Measurements from ENCODE around the gene MFSD6.
A peak's percentile ranks its signal among the peaks of the same experiment; 100 is the strongest.
"Not testable (repeated sequence)": the region's sequence is repeated elsewhere in the genome, so short reads cannot be mapped to it uniquely, and the experiment has no call there.

Gene MFSD6

DNA sequence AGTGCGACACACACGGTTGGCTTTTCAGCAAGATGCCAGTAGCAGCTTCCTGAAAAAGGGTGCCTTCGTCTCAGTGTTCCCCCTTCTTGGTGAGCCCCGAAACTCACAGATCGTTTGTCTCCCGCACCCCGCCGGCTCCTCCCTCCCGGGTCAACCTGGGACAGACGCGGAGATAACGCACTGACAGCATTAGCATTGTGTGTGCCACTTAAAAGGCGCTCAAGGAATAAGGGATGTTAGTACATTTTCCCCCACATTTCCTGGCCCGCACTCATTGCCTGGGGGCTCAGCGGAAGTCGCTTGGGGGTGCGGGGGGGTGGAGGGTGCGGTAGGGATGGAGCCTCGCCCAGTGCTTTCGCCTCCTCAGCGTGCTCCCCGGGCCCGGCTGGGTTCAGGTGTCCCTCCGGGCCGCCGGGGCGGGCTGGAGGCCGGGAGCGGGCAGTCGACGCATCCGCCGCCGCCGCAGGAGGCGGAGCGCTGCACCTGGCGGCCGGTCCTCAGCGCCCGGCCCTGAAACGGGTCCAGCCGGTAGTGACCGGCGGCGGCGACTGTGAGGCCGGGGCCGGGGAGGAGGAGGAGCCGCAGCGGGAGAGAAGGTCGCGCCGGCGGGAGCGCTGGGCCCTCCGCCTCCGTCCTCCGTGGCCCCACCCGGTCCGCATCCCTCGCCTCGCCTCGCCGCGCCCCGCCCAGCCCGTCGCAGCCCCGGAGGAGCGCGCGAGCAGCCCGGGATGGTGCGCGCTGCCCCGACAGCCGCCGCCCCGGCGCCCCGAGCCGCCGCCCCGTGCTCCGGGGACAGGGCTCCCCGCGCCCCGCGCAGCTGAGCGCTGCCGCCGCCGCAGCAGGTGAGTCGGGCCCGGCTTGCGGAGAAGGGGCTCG is at the start of gene MFSD6:
Gene MFSD6 (plus strand): TSS at position 694 of the 876 bp plus-strand sequence. CDS start 27,675 bp downstream, outside the sequence.
- DNase-seq: peak; percentile 87

DNA sequence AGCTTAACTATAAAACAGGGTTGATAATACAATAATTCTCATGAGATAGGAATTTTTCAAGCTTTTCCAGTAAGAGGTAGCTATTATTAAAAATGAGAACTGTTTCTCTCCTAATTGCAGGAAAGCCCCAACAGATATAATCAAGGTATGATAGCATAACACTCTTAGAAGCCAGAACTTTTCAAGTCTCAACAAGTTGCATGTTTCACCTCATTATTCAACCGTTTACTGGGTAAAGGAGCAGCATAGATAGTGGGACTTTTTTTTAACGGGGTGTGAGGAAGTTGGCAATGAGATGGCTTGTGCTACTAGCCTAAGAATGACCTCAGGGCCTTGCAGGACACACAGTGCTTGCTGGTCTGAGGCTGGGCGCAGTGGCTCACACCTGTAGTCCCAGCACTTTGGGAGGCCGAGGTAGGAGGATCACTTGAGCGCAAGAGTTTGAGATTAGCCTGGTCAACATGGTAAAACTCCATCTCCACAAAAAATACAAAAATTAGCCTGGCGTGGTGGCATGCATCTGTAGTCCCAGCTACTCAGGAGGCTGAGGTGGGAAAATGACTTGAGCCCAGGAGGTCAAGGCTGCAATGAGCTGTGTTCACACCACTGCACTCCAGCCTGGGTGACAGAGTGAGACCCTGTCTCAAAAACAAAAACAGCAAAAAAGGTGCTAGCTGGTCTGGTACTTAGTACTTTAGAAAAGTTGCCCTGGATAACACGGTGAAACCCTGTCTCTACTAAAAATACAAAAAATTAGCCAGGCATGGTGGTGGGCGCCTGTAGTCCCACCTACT is 49.3 kb upstream of the MFSD6 start:
- DNase-seq: not testable (repeated sequence)

DNA sequence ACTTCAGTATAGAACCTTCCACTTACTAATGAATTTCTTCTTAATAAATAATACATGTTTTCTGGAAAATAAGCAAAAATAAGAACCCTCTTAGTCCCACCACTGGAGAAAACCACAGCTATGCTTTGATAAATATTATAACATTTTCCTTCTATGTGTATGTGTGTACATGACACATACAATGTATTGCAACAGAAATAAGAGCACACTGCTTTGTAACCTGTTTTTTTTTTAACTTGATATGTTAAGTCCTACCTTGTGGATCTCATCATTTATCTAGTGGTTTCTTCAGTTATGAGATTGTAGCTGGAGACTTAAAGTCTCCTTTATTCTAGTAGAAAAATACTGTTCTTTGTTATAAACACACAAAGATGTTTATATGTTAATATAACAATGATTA is 47.6 kb upstream of the MFSD6 start:
- DNase-seq: no peak

DNA sequence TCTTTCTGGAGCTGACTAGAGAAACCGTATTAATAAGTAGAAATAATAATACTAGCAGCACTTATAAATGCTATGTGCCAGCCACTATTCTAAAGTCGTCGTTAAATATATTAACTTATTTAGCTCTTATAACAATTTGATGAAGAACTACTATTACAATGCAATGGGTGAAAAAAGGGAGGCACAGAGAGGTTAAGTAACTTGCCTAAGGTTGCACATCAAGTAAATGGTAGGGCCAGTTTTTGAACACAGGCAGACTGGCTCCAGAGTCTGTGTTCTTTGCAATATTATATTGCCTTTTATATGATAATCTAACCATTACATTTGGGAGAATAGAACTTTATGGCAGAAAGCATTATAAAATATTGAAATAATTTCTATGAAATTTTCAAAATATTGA is 47.2 kb upstream of the MFSD6 start:
- DNase-seq: no peak

DNA sequence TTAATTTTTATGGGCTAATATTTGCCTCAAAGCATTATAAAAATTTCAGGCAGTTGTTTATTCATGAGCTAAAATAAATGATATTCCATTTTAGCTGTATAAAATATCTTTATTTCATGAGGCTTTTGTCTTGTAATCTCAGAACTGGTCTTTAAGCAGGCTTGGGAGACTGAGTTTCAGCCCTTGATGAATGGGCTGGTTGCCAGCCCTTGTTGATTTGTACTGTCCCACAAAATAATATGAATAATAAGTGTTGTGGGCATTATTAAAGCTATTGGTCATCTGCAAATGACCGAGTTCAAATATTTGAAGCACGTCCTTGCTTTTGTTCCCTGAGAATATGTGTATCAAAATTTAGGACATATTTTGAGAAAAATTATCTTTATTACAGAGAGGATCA is 46.6 kb upstream of the MFSD6 start:
- DNase-seq: no peak

DNA sequence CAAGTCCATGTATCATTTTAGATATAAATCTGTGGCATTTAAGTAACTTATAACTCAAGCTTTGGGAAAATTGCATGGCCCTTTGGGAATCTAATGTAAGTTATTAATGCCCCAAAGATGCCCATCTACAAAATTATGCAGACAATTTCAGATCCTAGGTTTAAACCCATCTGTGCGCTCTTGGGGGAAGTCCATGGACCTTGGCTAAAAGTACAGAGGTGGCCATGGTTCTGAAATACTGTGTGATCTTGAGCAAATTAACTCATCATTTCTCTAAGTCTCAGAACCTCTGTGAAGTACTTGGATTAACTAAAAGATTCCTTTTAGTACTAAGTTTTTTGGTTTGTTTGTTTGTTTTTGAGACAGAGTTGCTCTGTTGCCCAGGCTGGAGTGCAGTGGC is 45.3 kb upstream of the MFSD6 start:
- no peak for DNase-seq

DNA sequence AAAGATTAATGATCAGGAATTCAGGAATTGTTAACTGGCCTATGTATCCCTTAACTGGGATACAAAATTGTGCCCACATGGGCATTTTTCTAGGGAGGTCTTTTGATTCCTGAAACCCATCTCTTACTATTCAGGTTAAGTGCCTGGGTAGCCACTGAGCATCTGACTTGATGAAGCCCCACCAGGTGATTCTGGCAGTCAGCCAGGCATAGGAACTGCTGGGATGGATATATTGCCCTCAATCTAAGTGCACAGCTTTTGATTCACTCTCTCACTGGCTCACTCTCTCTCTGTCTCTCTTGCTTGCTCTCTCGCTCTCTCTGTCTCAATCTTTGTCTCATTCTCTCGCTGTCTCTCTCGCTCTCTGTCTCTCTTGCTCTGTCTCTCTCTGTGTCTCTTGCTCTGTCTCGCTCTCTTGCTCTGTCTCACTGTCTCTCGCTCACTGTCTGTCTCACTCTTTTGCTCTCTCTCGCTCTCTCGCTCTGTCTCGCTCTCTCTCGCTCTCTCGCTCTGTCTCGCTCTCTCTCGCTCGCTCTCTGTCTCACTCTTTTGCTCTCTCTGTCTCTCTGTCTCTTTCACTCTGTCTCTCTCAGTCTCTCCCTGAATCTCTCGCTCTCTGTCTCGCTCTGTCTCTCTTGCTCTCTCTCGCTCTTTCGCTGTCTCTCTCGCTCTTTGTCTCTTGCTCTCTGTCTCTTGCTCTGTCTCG is 42.5 kb upstream of the MFSD6 start:
- DNase-seq: no peak

DNA sequence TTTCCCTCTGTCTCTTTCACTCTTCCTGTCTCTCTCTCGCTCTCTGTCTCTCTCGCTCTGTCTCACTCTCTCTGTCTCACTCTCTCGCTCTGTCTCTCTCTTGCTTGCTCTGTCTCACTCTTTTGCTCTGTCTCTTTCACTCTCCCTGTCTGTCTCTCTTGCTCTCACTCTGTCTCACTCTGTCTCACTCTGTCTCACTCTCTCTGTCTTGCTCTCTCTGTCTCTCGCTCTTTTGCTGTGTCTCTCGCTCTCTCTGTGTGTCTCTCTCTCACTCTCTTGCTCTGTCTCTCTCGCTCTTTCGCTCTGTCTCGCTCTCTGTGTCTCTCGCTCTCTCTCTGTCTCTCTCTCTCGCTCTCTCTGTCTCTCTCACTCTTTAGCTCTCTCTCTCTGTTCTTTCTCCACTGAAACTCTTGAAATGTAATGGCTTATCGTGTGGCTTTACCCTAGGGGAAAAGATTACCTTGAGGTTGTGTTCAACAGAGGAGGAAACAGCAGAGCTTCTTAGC is 41.9 kb upstream of the MFSD6 start:
- no peak for DNase-seq

DNA sequence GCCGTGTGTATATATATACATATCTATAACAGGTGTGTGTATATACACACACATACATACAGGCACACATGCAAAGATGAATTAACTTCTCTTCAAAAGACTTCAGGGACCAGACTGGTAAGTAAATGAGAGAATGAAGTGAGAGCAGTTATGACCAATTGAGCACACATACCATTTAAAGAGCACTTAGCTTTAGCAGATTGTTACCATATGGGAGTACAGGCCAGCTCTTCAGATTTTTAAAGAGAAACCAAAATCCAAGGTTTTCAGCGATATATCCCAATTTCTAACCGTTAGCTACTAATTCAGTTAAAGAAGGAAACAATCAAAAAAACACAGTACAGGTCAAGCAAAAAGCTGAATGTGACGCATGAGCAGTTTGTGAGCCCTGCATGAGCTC is 41.1 kb upstream of the MFSD6 start:
- no peak for DNase-seq

DNA sequence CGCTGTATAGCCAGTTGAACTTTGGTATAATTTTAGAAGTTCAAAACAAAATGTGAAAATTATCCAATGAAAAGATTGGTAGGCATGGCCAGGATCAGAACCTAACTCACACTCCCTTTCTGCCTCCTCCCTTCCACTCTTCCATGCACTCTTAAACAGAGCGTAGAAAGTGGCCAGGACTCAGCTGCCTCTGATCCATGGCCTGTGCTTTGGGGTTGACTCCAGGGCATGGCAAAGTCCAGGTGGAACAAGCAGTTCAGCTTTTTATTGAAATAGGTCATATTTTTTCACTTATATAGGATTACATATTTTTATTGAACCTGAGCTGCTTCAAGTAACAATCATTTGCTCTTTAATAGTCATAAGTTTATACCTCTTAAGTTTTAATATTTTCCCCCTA is 38.5 kb upstream of the MFSD6 start:
- no peak for DNase-seq

DNA sequence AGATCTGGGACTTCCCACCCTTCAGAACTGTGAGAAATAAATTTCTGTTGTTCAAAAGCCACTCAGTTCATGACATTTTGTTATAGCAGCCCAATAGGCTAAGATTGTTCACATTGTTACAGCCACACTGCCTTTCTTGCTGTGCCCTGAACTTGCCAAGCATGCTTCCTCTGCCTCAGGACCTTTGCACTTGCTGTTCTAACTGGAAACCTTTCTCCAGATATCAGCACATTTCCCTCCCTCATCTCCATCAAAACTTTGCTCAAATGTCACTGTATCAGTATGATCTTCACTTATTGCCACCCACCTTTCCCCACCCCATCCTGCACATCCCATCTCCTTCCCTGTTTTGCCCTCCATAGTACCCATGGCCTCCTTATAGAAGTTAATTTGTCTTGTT is 32.1 kb upstream of the MFSD6 start:
- DNase-seq: no peak

DNA sequence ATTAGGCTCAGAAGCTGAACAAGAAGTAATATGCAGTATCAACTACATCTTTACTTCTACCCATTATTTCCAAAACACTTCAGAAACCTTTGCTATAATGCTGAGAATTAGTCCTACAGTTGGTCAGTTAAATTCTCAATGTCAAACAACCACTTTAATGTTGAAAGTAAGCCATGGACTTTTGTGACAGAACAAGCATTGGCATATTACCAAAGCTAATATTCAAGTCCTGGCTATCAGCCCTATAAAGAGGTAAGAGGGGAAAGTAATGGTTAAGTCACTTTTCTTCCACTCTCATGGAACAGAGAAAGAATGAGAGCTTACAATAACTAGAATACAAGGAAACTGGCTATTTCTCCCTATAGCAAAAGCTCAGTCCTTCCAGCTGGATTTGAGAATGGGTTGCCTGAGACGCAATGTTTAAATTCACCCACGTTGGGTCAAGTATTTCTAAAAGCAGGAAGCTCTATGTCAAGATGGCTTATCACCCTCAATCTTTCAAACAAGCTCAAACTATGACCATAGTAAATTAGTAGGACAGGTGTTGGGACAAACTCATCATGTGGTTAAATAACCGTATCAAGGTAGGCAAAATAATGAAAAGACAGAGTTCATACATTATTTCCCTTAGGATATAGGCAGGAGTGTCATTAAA is 31.4 kb upstream of the MFSD6 start:
- no peak for DNase-seq

DNA sequence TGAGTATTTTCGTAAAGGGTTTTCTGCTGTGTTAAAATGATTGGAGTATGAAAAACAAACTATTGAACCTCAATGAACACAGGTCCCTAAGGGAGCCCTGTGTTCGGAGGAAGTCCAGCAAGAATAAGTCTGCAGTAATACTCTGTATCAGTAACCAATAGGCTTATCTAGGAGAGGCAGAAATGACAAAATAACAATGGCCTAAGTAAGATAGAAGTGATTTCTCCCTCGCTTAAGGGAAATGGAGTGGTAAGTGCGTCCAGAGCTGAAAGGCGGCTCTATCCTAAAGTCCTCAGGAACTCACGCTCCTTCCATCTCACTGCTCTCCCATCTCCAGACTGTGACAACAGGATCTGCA is 29.3 kb upstream of the MFSD6 start:
- no peak for DNase-seq

DNA sequence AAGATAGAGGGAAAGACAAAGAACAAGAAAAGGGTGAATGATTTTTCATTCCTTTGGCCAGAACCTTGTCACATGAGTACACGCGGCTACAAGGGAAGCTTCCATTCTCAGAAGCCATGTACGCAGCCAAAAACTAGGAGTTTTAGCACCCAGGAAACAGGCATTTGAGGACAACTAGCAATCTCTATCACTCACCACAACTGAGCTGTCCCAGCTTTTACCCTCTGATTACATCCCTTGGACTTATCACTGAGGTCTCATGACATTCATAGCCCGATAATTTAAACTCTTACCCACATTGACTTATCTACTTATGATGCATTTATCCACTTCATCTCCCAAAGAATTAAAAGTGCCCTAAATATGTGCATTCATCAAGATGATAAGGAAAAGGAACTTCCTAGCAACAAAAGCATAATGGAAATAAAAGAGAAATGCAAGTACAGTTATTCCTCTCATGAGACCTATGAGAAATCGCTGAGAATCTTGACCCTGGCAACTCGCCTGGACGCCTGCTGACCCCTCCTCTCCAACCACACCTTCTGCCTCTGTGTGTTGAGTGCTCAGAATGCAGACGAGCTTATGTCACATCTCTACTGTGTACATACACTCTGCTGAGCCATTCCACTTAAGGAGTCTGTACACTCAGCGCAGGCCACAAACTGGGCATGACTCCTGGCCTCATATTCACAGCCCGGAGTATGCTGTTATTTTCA is 28.7 kb upstream of the MFSD6 start:
- DNase-seq: no peak

DNA sequence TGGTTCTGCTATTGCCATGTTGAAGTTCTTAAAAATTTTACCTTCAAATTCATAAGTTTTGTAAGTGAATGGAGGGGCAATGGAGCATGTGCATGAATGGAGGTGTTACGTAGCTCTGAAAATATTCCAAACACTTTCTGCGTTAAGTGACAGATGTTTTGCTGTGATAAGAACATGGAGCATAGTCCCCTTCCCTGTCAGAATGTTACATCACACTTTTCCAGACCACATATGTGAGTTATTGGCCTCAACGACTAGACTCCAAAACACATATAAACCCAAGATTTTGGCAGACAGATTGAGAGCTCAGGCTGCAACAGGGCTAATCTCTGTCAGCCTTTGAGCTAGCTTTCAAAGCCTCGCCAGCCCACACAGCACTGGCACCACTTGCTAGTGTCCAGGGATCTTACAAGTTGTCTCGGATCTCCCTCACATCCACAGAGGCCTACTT is 27.2 kb upstream of the MFSD6 start:
- DNase-seq: no peak

DNA sequence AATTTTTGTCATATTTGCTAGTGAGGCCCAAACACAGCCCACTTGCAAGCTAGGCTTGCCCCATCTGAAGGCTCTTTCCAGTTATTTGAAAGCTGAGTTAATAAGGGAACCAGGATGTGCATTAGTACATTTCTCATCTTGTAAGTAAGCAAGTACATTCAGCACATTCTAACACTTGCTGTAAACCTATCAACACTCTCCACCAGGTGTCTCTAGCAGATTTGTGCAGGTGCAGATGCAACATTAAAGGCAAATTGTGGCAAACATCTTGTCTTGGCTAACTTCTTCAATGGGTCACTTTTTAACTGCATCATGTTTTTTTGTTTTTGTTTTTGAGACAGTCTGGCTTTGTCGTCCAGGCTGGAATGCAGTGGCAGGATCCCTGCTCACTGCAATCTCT is 25.3 kb upstream of the MFSD6 start:
- no peak for DNase-seq

DNA sequence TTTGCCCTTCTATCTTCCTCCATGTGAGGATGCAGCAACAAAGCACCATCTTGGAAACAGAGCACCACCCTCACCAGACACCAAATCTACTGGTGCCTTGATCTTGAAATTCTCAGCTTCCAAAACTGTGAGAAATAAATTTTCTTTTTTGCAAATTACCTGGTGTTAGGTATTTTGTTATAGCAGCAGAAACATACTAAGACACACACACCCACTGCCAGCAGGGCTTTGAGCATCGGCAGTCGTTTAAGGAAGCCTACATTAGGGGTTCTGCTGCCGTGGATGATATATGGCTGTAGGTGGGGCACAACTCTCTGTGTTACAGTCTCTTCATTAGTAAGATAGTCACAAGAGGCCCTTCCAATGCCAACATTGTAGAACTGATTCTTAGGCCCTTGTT is 20.7 kb upstream of the MFSD6 start:
- no peak for DNase-seq

DNA sequence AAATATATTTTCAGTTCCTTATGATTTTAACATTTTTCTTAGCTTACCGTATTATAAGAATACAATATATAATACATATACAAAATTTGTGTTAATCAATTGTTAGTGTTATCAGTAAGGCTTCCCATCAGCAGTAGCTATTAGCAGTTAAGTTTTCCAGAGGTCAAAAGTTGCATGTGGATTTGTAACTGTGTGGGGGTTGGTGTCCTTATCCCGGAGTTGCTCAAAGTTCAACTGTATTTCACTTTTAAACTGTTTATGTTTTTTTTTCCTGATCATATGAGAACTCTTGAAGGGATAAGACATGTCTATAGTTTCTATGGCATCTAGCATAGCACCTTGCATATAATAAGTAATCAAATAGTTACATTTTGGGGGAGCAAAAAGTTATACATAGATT is 11.9 kb upstream of the MFSD6 start:
- no peak for DNase-seq

DNA sequence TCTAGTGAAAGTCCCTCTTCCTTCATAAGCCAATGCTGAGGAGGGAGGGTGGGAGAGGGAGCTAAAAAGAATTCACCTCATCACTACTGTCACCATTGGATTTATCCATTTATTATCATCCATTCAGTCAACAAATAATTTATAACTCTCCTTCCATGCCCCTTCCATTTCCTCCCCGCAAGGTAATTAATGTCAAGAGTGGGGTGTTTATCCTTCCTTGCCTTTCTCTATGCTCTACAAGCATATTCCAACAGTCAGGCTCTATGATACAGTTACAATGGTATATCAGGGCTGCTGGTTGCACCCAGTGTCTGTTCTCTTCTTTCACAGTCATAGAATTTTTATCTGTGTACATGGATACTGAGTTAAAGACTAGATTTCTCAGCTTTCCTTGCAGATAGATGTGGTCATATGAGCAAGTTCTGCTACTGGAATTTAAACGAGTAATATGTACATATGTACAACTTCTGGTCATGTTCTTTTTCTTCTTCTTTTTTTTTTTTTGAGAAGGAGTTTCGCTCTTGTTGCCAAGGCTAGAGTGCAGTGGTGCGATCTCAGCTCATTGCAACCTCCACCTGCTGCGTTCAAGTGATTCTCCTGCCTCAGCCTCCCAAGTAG is 5.1 kb upstream of the MFSD6 start:
- DNase-seq: no peak

DNA sequence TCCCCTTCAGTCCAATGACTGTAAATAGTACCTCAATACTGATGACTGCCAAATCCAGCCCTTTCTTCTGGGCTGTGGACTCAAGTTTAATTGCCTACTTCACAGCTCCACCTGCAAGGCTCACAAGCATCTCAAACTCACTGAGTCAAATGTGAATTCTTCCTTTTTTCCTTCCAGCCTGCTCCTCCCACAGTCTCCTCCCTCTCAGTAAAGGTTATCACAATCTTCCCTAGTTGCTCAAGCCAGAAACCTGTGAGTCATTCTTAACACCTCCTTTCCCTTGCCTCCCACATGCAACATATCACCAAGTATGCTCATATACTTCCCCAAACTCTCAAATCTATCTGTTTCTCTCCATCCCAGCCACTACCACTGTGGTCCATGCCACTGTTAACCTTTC is 3.7 kb upstream of the MFSD6 start:
- DNase-seq: no peak

DNA sequence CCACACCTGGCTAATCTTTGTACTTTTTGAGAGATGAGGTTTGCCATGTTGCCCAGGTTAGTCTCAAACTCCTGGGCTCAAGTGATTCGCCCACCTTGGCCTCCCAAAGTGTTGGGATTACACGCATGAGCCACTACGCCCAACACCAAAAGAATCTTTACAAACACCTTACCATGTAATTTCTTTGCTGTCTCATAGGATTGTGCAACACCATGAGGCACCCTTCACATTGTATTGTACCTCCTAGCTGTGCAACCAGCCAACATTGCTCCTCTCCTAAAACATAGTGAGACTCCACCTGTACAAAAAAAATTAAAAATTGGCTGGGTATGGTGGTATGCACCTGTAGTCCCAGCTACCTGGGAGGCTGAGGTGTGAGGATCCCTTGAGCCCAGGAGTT is 3.1 kb upstream of the MFSD6 start:
- DNase-seq: no peak

DNA sequence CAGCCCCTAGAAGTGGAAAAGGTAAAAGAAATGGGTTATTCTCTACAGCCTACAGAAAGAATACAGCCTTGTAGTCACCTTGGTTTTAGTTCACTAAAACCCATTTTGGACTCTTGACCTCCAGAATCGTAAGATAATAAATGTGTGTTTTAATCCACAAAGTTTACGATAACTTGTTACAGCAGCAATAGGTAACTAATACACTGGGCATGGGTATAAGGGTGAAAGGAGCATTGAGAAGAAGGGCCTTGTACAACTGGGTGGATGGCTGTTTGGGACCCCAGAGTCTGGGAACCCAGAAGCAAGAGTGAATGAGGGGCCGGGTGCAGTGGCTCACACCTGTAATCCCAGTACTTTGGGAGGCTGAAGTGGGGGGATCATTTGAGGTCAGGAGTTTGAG is 2.2 kb upstream of the MFSD6 start:
- DNase-seq: no peak
